Measurements from ENCODE around the gene ZNF555. TPM values are rescaled to one million over a fixed set of nuclear protein-coding genes. Genes with fewer than 3 reads are reported as not detected.

Gene ZNF555
- total and polyA plus RNA-seq, 9 of the 15 experiments (the other 6 are each of a cell fraction or from before 2014, with no cell fraction given): 2.0 to 6.7 (median 5.4) TPM

GRCh38 chr19:2900296-2901252 is 59.3 kb downstream of the ZNF555 start, which contains the start of gene ZNF57 (continued):
- no peak for TF ChIP-seq BRCA1 (IDR thresholded peaks at IDR 0.05)
- TF ChIP-seq BRCA1 (CRISPR knock-in tag; IDR thresholded peaks at IDR 0.05): no peak
- TF ChIP-seq PTRF (tag; IDR thresholded peaks at IDR 0.05): no peak
- TF ChIP-seq XRCC4 (IDR thresholded peaks at IDR 0.05; ENCODE audit: extremely low read depth, insufficient read depth, insufficient read length): no peak
- no peak for TF ChIP-seq DDX20 (tag; IDR thresholded peaks at IDR 0.05; ENCODE audit: low read depth)
- peak; percentile 78; the same call in 1 of the 2 replicates for TF ChIP-seq EP400 (IDR thresholded peaks at IDR 0.05)
- TF ChIP-seq MYC (IDR thresholded peaks at IDR 0.05; ENCODE audit: low read depth, low read length): peak; percentile 85
- no peak for TF ChIP-seq MYC (CRISPR knock-in tag; IDR thresholded peaks at IDR 0.05; ENCODE audit: borderline replicate concordance, low read depth)
- no peak for TF ChIP-seq ZEB2 (IDR thresholded peaks at IDR 0.05)
- no peak for TF ChIP-seq MCM3 (IDR thresholded peaks at IDR 0.05)
- 0 out of 2 replicates have a peak, but pooled peaks have one; percentile 18 for TF ChIP-seq ZNF121 (CRISPR knock-in tag; conservative IDR thresholded peaks at IDR 0.05)
- TF ChIP-seq ETS2 (tag; IDR thresholded peaks at IDR 0.05; ENCODE audit: borderline replicate concordance, poor library complexity, severe bottlenecking): no peak
- TF ChIP-seq NCOA1 (IDR thresholded peaks at IDR 0.05; ENCODE audit: low read depth): no peak; the same call in 1 of the 2 replicates
- peak in 2 of 3 experiments; percentile 45 to 73 for TF ChIP-seq YY1 (IDR thresholded peaks at IDR 0.05; ENCODE audit: borderline replicate concordance in 1 of 3, control insufficient read depth in 1 of 3, extremely low read depth in 1 of 3, insufficient read depth in 3 of 3, insufficient read length in 1 of 3, insufficient replicate concordance in 2 of 3, low read depth in 1 of 3, low read length in 2 of 3)
- TF ChIP-seq MTA3 (IDR thresholded peaks at IDR 0.05; ENCODE audit: borderline replicate concordance): peak; percentile 71; the same call in 1 of the 2 replicates
- TF ChIP-seq HSF4 (CRISPR knock-in tag; IDR thresholded peaks at IDR 0.05; ENCODE audit: borderline replicate concordance): no peak
- TF ChIP-seq ZNF76 (CRISPR knock-in tag; IDR thresholded peaks at IDR 0.05; ENCODE audit: borderline replicate concordance): no peak
- no peak for TF ChIP-seq PHB2 (IDR thresholded peaks at IDR 0.05; ENCODE audit: low read depth)
- TF ChIP-seq NKRF (IDR thresholded peaks at IDR 0.05; ENCODE audit: borderline replicate concordance): peak; percentile 70; the same call in 1 of the 2 replicates
- TF ChIP-seq NONO (IDR thresholded peaks at IDR 0.05; ENCODE audit: low read depth in 2 of 2, low read length in 1 of 2): peak in 1 of 2 experiments; percentile 41; a peak in 1 of 4 replicates
- no peak for TF ChIP-seq ZNF644 (tag; IDR thresholded peaks at IDR 0.05; ENCODE audit: low read depth)
- TF ChIP-seq LARP7 (IDR thresholded peaks at IDR 0.05): no peak
- no peak for TF ChIP-seq ZNF639 (CRISPR knock-in tag; conservative IDR thresholded peaks at IDR 0.05 in 1 of 2, IDR thresholded peaks at IDR 0.05 in 1 of 2)
- no peak for TF ChIP-seq ZKSCAN1 (IDR thresholded peaks at IDR 0.05; ENCODE audit: low read depth, low read length)
- peak; percentile 86 for TF ChIP-seq ZNF224 (CRISPR knock-in tag; IDR thresholded peaks at IDR 0.05)
- no peak for TF ChIP-seq ZNF77 (CRISPR knock-in tag; IDR thresholded peaks at IDR 0.05)

Measured in K562 (cell line).